ES-I3 (cell line): Measurements from ENCODE around the gene KIF6.
"Not testable (repeated sequence)": the region's sequence is repeated elsewhere in the genome, so short reads cannot be mapped to it uniquely, and the experiment has no call there.

Source experiments
- H3K36me3 ChIP-seq: 2 replicates; pipeline ENCODE4 v1.6.1; 2013; ENCODE audit warnings: mild to moderate bottlenecking, low read length, control low read depth, moderate library complexity; ENCODE audit not compliant: insufficient read depth
- H3K4me1 ChIP-seq: 2 replicates; pipeline ENCODE4 v1.6.1; 2013; ENCODE audit warnings: mild to moderate bottlenecking, control low read depth, low read length; ENCODE audit not compliant: insufficient read depth
- H3K9ac ChIP-seq: 2 replicates; pipeline ENCODE4 v1.6.1; 2013; ENCODE audit warnings: low read depth, mild to moderate bottlenecking, low read length, moderate library complexity
- H3K9me3 ChIP-seq: 2 replicates; pipeline ENCODE4 v1.6.1; 2013; ENCODE audit warnings: mild to moderate bottlenecking, low read length, moderate library complexity; ENCODE audit not compliant: control insufficient read depth, insufficient read depth

Gene KIF6

GRCh38 chr6:39484276-39484675, 240.9 kb downstream of the KIF6 start:
- Histone ChIP-seq H3K36me3 (no peaks in the 10 kb centered on the region), H3K9me3 (no peaks in the 10 kb centered on the region), H3K9ac (no peak overlapping the region), H3K4me1 (no peaks in the 10 kb centered on the region)

- not testable (repeated sequence) for H3K9ac ChIP-seq, H3K4me1 ChIP-seq, H3K9me3 ChIP-seq, H3K36me3 ChIP-seq
Observed at GRCh38 chr6:39479819-39480218, 245.4 kb downstream of the KIF6 start.

GRCh38 chr6:39476670-39477069, 248.5 kb downstream of the KIF6 start:
- no peaks in the 10 kb centered on the region for H3K36me3 ChIP-seq
- no peaks in the 10 kb centered on the region for H3K9me3 ChIP-seq
- no peak overlapping the region for H3K9ac ChIP-seq
- H3K4me1 ChIP-seq = no peaks in the 10 kb centered on the region

- H3K4me1 ChIP-seq = no peaks in the 10 kb centered on the region
- H3K9me3 ChIP-seq = no peaks in the 10 kb centered on the region
- H3K36me3 ChIP-seq = no peaks in the 10 kb centered on the region
- no peak overlapping the region for H3K9ac ChIP-seq
Observed at GRCh38 chr6:39476151-39476550, 249.1 kb downstream of the KIF6 start.

GRCh38 chr6:39471954-39472659, 253.1 kb downstream of the KIF6 start:
- H3K9ac ChIP-seq = no peak overlapping the region
- no peaks in the 10 kb centered on the region for H3K4me1 ChIP-seq
- H3K36me3 ChIP-seq = no peaks in the 10 kb centered on the region; the same call in 1 of the 2 replicates
- H3K9me3 ChIP-seq = no peaks in the 10 kb centered on the region

- H3K9ac ChIP-seq = no peak overlapping the region
- no peaks in the 10 kb centered on the region for H3K9me3 ChIP-seq
- H3K4me1 ChIP-seq = no peaks in the 10 kb centered on the region
- no peaks in the 10 kb centered on the region; the same call in 1 of the 2 replicates for H3K36me3 ChIP-seq
Observed at GRCh38 chr6:39470506-39470905, 254.7 kb downstream of the KIF6 start.

GRCh38 chr6:39468385-39468784, 256.8 kb downstream of the KIF6 start:
- H3K9me3 ChIP-seq = no peaks in the 10 kb centered on the region
- no peaks in the 10 kb centered on the region for H3K4me1 ChIP-seq
- H3K36me3 ChIP-seq = no peaks in the 10 kb centered on the region; the same call in 1 of the 2 replicates
- H3K9ac ChIP-seq = no peak overlapping the region

GRCh38 chr6:39466631-39467030, 258.6 kb downstream of the KIF6 start:
- Histone ChIP-seq H3K36me3 (no peaks in the 10 kb centered on the region; the same call in 1 of the 2 replicates), H3K9me3 (no peaks in the 10 kb centered on the region), H3K4me1 (no peaks in the 10 kb centered on the region), H3K9ac (no peak overlapping the region)

- Histone ChIP-seq H3K36me3 (no peaks in the 10 kb centered on the region; the same call in 1 of the 2 replicates), H3K9ac (no peak overlapping the region), H3K4me1 (no peaks in the 10 kb centered on the region), H3K9me3 (peaks cover 4% of the 10 kb centered on the region)
Observed at GRCh38 chr6:39465539-39465938, 259.7 kb downstream of the KIF6 start.

GRCh38 chr6:39464067-39464466, 261.1 kb downstream of the KIF6 start:
- Histone ChIP-seq H3K4me1 (no peaks in the 10 kb centered on the region), H3K36me3 (no peaks in the 10 kb centered on the region), H3K9ac (no peak overlapping the region), H3K9me3 (peaks cover 4% of the 10 kb centered on the region)

- Histone ChIP-seq H3K9me3 (no peaks in the 10 kb centered on the region), H3K4me1 (no peaks in the 10 kb centered on the region), H3K36me3 (no peaks in the 10 kb centered on the region), H3K9ac (no peak overlapping the region)
Observed at GRCh38 chr6:39453956-39454524, 271.2 kb downstream of the KIF6 start.

GRCh38 chr6:39453241-39453640, 272.0 kb downstream of the KIF6 start:
- no peaks in the 10 kb centered on the region for H3K4me1 ChIP-seq
- H3K36me3 ChIP-seq = no peaks in the 10 kb centered on the region
- H3K9ac ChIP-seq = no peak overlapping the region
- H3K9me3 ChIP-seq = no peaks in the 10 kb centered on the region

GRCh38 chr6:39452306-39453145, 272.7 kb downstream of the KIF6 start:
- H3K36me3 ChIP-seq = no peaks in the 10 kb centered on the region
- no peaks in the 10 kb centered on the region for H3K9me3 ChIP-seq
- no peak overlapping the region for H3K9ac ChIP-seq
- H3K4me1 ChIP-seq = no peaks in the 10 kb centered on the region

- Histone ChIP-seq H3K9ac (no peak overlapping the region), H3K4me1 (no peaks in the 10 kb centered on the region), H3K36me3 (no peaks in the 10 kb centered on the region), H3K9me3 (no peaks in the 10 kb centered on the region)
Observed at GRCh38 chr6:39451831-39452230, 273.4 kb downstream of the KIF6 start.

- Histone ChIP-seq H3K4me1 (no peaks in the 10 kb centered on the region), H3K9ac (no peak overlapping the region), H3K36me3 (no peaks in the 10 kb centered on the region), H3K9me3 (no peaks in the 10 kb centered on the region)
Observed at GRCh38 chr6:39449022-39449421, 276.2 kb downstream of the KIF6 start.
